Gastrocnemius medialis (tissue), 4 donors: ENCODE measurements around the gene POMT2.

ENCODE experiments used
- CTCF ChIP-seq, 5 experiments: fragments of 450-650 bp in 3 of 5; fragments of 200-600 bp in 2 of 5; sonication (generic) in 2 of 5; IDR thresholded peaks in 4 of 5; conservative IDR thresholded peaks in 1 of 5; 1 replicate in 4 of 5; 2 replicates in 1 of 5; pipeline ENCODE4 v1.5.1; 2016 to 2019; ENCODE audit warnings: antibody characterized with exemption in 5 of 5, mild to moderate bottlenecking in 3 of 5, moderate library complexity in 3 of 5
- POLR2A ChIP-seq, 2 donors: fragments of 450-650 bp; IDR thresholded peaks; one replicate each; pipeline ENCODE4 v1.6.1; 2017; ENCODE audit warnings: antibody characterized with exemption in 2 of 2, mild to moderate bottlenecking in 2 of 2, moderate library complexity in 2 of 2

GRCh38 chr14:77257700-77258099 lies 63.0 kb downstream of the POMT2 start:
- TF ChIP-seq CTCF (IDR thresholded peaks at IDR 0.05 in 4 of 5, conservative IDR thresholded peaks at IDR 0.05 in 1 of 5), result no peak
- no peak for TF ChIP-seq POLR2A (IDR thresholded peaks at IDR 0.05)
